Spleen (tissue), 7 donors: Measurements from ENCODE around the gene WDR26.

Experiments
- CTCF ChIP-seq, 11 experiments: fragments of 200-600 bp in 7 of 11; fragments of 450-650 bp in 4 of 11; sonication (generic) in 4 of 11; IDR thresholded peaks in 8 of 11; conservative IDR thresholded peaks in 3 of 11; 1 replicate in 7 of 11; 2 replicates in 4 of 11; pipeline versions ENCODE4 v1.4.0 to v1.8.0; 2016 to 2021; ENCODE audit warnings: antibody characterized with exemption in 11 of 11, inconsistent platforms in 4 of 11, mild to moderate bottlenecking in 1 of 11
- POLR2A ChIP-seq, 3 donors: fragments of 450-650 bp; IDR thresholded peaks; one replicate each; pipeline ENCODE4 v1.5.1; 2017; ENCODE audit warnings: antibody characterized with exemption in 3 of 3, mild to moderate bottlenecking in 1 of 3
- POLR2AphosphoS5 ChIP-seq, 3 donors: sonication (generic); formaldehyde crosslinking; IDR thresholded peaks; one replicate each; pipeline ENCODE4 v1.5.1; 2017; ENCODE audit warnings: antibody characterized with exemption in 3 of 3
- donor health status: DM: no; HTN: no; CAD: no; lungs with moderate emphysema.
- donor health status: DM: no; HTN: no; CAD: no.
- donor health status: DM: no; HTN: no; CAD: no.

DNA sequence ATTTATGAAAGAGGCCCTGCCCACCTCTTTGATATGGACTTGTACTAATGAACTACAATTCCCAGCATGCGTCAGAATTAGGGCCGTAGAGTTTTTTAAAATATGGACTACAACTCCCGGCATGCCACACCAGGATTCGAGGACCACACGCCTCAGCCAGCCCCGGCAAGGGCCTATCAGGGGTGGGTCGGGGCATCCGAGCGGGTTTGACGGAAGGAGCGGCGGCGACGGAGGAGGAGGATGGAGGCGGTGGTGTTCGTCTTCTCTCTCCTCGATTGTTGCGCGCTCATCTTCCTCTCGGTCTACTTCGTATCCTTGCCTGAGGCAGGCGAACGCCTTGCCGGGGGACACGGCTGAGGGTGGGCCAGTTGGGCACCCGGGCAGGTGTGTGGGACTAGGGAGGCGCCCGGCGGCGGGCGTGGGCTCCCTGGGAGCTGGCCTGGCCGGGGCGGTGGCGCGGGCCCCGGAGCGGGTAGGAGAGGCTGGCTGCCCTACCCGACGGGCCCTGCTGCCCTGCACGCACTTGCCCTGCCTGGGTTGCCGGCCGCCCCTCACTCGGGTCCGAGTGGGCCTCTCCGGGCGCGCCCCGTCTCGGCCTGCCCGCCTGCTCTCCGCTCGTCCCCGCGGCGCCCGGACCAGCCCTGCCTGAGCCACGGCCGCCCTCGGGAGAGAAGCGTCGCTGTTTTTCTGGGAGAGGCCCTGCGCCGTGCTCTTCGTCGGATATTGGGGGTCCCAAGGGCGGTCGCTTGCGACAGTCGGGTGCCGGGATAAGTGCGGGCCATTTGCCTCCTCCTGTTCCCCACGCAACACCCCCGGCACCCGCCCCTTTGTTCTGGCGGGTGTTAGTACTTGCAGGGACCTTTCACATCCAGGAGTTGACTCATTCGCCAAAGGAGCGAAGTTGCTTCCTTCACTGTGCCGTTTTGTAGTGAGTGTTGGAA lies 77.6 kb downstream of the WDR26 start, which contains the start of gene CNIH4:
- TF ChIP-seq CTCF (IDR thresholded peaks at IDR 0.05 in 8 of 11, conservative IDR thresholded peaks at IDR 0.05 in 3 of 11) = no peak
- peak; percentile 51 to 82 (median 75) for TF ChIP-seq POLR2A (IDR thresholded peaks at IDR 0.05)
- peak; percentile 98 to 99 (median 98) for TF ChIP-seq POLR2AphosphoS5 (IDR thresholded peaks at IDR 0.05)
